Neural progenitor cell (in vitro differentiated cells): Measurements from ENCODE around the gene GTF3C1. TPM values are rescaled to one million over a fixed set of nuclear protein-coding genes. Genes with fewer than 3 reads are reported as not detected.

Experiments
- DNase-seq: peaks from one replicate; pipeline ENCODE4 v3.0.0-alpha.2; 2016; ENCODE audit warnings: low spot score
- H2AFZ ChIP-seq: fragments of 200-600 bp; sonication (generic); replicated peaks from 2 replicates; pipeline ENCODE4 v1.6.1; 2016; ENCODE audit warnings: antibody characterized with exemption
- H3F3A ChIP-seq: fragments of 200-600 bp; sonication (generic); 2 replicates; pipeline ENCODE4 v1.6.1; 2016; ENCODE audit warnings: antibody characterized with exemption, low read depth
- H3K27ac ChIP-seq: fragments of 200-600 bp; sonication (generic); 2 replicates; pipeline ENCODE4 v1.5.1; 2016; ENCODE audit warnings: mild to moderate bottlenecking
- H3K27me3 ChIP-seq: fragments of 200-600 bp; sonication (generic); 2 replicates; pipeline ENCODE4 v1.6.1; 2016; ENCODE audit warnings: mild to moderate bottlenecking, moderate library complexity
- H3K36me3 ChIP-seq: fragments of 200-600 bp; sonication (generic); 2 replicates; pipeline ENCODE4 v1.5.1; 2016
- H3K4me1 ChIP-seq: fragments of 200-600 bp; sonication (generic); 2 replicates; pipeline ENCODE4 v1.6.1; 2016; ENCODE audit warnings: mixed run types
- H3K4me2 ChIP-seq: fragments of 200-600 bp; sonication (generic); 2 replicates; pipeline ENCODE4 v1.6.1; 2016
- H3K4me3 ChIP-seq: fragments of 200-600 bp; sonication (generic); 2 replicates; pipeline ENCODE4 v1.5.1; 2016
- H3K79me2 ChIP-seq: fragments of 200-600 bp; sonication (generic); 2 replicates; pipeline ENCODE4 v1.6.1; 2016; ENCODE audit warnings: low read depth
- H3K9ac ChIP-seq: fragments of 200-600 bp; sonication (generic); 2 replicates; pipeline ENCODE4 v1.6.1; 2016
- H3K9me3 ChIP-seq: fragments of 200-600 bp; sonication (generic); 2 replicates; pipeline ENCODE4 v1.5.1; 2016; ENCODE audit warnings: low read depth
- H4K20me1 ChIP-seq: fragments of 200-600 bp; sonication (generic); 2 replicates; pipeline ENCODE4 v1.6.1; 2016; ENCODE audit warnings: low read depth
- H3K27ac Mint-ChIP-seq: 3 replicates; pipeline ENCODE4 v1.8.0; 2021; ENCODE audit warnings: mixed read lengths
- H3K27me3 Mint-ChIP-seq: 2 replicates; pipeline ENCODE4 v1.8.0; 2022; ENCODE audit warnings: low read depth, mild to moderate bottlenecking, inconsistent platforms, moderate library complexity, mixed read lengths; ENCODE audit not compliant: insufficient read depth
- H3K36me3 Mint-ChIP-seq: 3 replicates; pipeline ENCODE4 v1.8.0; 2021; ENCODE audit warnings: mixed read lengths
- H3K4me1 Mint-ChIP-seq: 3 replicates; pipeline ENCODE4 v1.8.0; 2021; ENCODE audit warnings: mixed read lengths
- H3K4me3 Mint-ChIP-seq: 3 replicates; pipeline ENCODE4 v1.8.0; 2021; ENCODE audit warnings: mild to moderate bottlenecking, moderate library complexity, mixed read lengths
- H3K9me3 Mint-ChIP-seq: 3 replicates; pipeline ENCODE4 v1.8.0; 2020; ENCODE audit warnings: mixed read lengths
- EZH2 ChIP-seq: fragments of 200-600 bp; sonication (generic); IDR thresholded peaks from 2 replicates; pipeline ENCODE4 v1.6.1; 2017; ENCODE audit warnings: antibody characterized with exemption, mild to moderate bottlenecking, moderate library complexity
- EZH2phosphoT487 ChIP-seq: fragments of 200-600 bp; sonication (generic); IDR thresholded peaks from 2 replicates; pipeline ENCODE4 v1.6.1; 2017; ENCODE audit warnings: antibody characterized with exemption
- total RNA-seq: library from RNA; depleted of rRNA; stranded (reverse); fragments of >200 nt; gene quantifications from 2 replicates; pipeline ENCODE4 v1.2.3, GENCODE V29; 2015; ENCODE audit warnings: low replicate concordance
- TF ChIP-seq, protein P1 (sequence below): fragments of 200-600 bp; sonication (generic); IDR thresholded peaks from 2 replicates; pipeline ENCODE4 v1.5.1; 2017; ENCODE audit warnings: antibody characterized with exemption, mild to moderate bottlenecking

Gene GTF3C1
- total RNA-seq, 1 donor from 2014 or later, result 60.9 TPM

DNA sequence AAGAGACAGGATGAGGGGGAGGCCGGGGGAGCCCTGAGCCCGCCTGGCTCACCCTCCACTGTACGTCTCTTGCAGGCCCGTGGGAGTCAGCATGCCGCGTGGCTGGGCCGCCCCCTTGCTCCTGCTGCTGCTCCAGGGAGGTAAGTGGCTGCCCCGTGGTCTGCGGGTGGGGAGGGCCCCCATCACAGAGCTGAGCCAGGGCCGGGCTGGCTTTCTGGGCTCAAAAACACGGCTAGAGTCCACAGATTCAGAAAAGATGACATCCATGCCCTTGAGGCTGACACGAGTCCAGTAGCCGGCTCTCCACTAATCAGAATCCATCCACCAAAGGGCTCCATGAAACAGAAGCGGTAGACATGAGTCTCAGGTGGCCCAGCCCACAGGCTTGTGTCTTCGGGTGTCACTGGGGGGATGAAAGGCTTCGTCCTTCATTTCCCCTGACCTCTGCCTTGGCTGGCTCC, 119.7 kb downstream of the GTF3C1 start:
- Mint-ChIP-seq H3K4me3 (no peak overlapping the region), H3K27me3 (no peaks in the 10 kb centered on the region), H3K36me3 (no peaks in the 10 kb centered on the region), H3K4me1 (peaks cover 3% of the 10 kb centered on the region), H3K9me3 (no peaks in the 10 kb centered on the region), H3K27ac (no peak overlapping the region)
- Histone ChIP-seq H3K27me3 (no peaks in the 10 kb centered on the region), H3K4me3 (no peak overlapping the region), H4K20me1 (no peaks in the 10 kb centered on the region), H3F3A (no peaks in the 10 kb centered on the region), H3K36me3 (no peaks in the 10 kb centered on the region), H3K4me1 (no peaks in the 10 kb centered on the region), H3K27ac (no peak overlapping the region), H2AFZ (no peak overlapping the region), H3K9me3 (no peaks in the 10 kb centered on the region), H3K9ac (no peak overlapping the region), H3K79me2 (no peaks in the 10 kb centered on the region), H3K4me2 (no peak overlapping the region)
- no peak for TF ChIP-seq EZH2phosphoT487
- DNase-seq, result no peak

DNA sequence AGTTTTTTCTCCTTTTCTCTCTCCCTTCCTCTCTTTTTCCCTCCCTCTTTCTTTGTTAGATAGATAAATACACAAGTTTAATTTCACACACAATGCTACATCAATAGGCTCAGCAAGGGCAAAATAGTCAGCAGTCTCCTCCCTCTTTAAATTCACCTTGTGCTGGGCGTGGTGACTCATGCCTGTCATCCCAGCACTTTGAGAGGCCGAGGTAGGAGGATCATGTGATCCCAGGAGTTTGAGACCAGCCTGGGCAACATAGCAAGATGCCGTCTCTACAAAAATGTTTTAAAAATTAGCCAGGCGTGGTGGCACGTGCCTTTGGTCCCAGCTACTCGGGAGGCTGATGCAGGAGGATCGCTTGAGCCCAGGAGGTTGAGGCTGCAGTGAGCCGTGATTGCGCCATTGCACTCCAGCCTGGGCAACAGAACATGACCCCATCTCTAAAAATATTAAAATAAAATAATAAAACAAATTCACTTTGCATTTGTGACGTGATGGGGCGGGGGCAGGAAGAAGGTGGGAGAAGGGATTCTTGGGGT, 120.3 kb downstream of the GTF3C1 start:
- H3K4me3 ChIP-seq, result no peak overlapping the region
- no peak overlapping the region for H3K4me3 Mint-ChIP-seq
- H2AFZ ChIP-seq, result no peak overlapping the region
- no peaks in the 10 kb centered on the region for H3K4me1 ChIP-seq
- no peak overlapping the region for H3K27ac ChIP-seq
- H3K27ac Mint-ChIP-seq, result no peak overlapping the region
- no peaks in the 10 kb centered on the region for H3K27me3 ChIP-seq
- H3F3A ChIP-seq, result no peaks in the 10 kb centered on the region
- no peaks in the 10 kb centered on the region for H3K79me2 ChIP-seq
- H3K36me3 ChIP-seq, result no peaks in the 10 kb centered on the region
- H3K4me1 Mint-ChIP-seq, result peaks cover 3% of the 10 kb centered on the region
- no peaks in the 10 kb centered on the region for H3K27me3 Mint-ChIP-seq
- no peak for TF ChIP-seq EZH2
- no peak for TF ChIP-seq EZH2phosphoT487
- TF ChIP-seq, protein P1, sequence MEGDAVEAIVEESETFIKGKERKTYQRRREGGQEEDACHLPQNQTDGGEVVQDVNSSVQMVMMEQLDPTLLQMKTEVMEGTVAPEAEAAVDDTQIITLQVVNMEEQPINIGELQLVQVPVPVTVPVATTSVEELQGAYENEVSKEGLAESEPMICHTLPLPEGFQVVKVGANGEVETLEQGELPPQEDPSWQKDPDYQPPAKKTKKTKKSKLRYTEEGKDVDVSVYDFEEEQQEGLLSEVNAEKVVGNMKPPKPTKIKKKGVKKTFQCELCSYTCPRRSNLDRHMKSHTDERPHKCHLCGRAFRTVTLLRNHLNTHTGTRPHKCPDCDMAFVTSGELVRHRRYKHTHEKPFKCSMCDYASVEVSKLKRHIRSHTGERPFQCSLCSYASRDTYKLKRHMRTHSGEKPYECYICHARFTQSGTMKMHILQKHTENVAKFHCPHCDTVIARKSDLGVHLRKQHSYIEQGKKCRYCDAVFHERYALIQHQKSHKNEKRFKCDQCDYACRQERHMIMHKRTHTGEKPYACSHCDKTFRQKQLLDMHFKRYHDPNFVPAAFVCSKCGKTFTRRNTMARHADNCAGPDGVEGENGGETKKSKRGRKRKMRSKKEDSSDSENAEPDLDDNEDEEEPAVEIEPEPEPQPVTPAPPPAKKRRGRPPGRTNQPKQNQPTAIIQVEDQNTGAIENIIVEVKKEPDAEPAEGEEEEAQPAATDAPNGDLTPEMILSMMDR, result no peak
- no peak overlapping the region for H3K4me2 ChIP-seq
- no peak overlapping the region for H3K9ac ChIP-seq
- H3K9me3 Mint-ChIP-seq, result no peaks in the 10 kb centered on the region
- no peaks in the 10 kb centered on the region for H3K9me3 ChIP-seq
- no peak for DNase-seq
- H3K36me3 Mint-ChIP-seq, result no peaks in the 10 kb centered on the region
- H4K20me1 ChIP-seq, result no peaks in the 10 kb centered on the region

DNA sequence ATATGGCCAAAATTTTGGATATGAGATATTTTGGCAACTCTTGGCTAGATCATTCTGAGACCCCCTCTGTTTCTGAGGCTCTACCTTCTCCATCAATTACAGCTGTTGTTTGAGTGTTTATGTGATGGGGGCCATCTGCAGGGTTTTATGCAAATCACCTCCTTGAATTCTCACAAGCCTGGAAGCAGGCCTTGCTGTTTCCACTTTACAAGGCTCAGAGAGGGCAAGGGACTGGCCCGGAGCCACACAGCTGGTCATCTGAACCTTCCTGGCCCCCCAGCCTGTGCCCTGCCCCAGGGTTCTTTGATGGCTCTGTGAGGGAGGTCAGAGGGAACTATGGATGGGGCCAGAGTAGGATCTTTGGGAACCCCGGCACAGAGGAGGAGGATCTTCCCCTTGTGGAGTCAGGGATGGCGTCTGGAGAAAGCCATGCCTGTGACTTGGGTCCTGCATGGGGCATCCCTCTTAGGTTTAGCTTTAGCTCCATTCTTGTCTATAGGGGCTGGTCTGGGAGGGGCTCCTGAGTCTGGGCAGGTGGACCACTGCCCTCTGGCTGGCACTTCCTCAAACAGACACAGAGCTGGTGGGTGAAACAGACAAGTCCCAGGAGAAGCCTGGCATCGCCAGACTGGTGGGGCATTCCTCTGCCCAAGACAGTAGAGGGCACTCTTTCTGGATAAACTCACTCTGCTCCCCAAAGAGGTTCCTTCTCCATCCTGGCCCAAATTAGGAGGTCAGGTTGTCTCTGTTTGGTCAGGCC, 121.5 kb downstream of the GTF3C1 start:
- H3K36me3 Mint-ChIP-seq, result no peaks in the 10 kb centered on the region
- Histone ChIP-seq H3K27me3 (no peaks in the 10 kb centered on the region), H3K9me3 (no peaks in the 10 kb centered on the region), H2AFZ (no peak overlapping the region), H3F3A (no peaks in the 10 kb centered on the region), H3K36me3 (no peaks in the 10 kb centered on the region), H3K4me3 (no peak overlapping the region), H4K20me1 (no peaks in the 10 kb centered on the region), H3K27ac (no peak overlapping the region), H3K79me2 (no peaks in the 10 kb centered on the region), H3K9ac (no peak overlapping the region), H3K4me1 (no peaks in the 10 kb centered on the region), H3K4me2 (no peak overlapping the region)
- no peaks in the 10 kb centered on the region for H3K27me3 Mint-ChIP-seq
- DNase-seq, result no peak
- no peak for TF ChIP-seq EZH2phosphoT487
- TF ChIP-seq, protein P1, result peak; percentile 9
- no peak for TF ChIP-seq EZH2
- H3K27ac Mint-ChIP-seq, result no peak overlapping the region
- peaks cover 3% of the 10 kb centered on the region for H3K4me1 Mint-ChIP-seq
- H3K4me3 Mint-ChIP-seq, result no peak overlapping the region
- peaks cover 3% of the 10 kb centered on the region for H3K9me3 Mint-ChIP-seq

DNA sequence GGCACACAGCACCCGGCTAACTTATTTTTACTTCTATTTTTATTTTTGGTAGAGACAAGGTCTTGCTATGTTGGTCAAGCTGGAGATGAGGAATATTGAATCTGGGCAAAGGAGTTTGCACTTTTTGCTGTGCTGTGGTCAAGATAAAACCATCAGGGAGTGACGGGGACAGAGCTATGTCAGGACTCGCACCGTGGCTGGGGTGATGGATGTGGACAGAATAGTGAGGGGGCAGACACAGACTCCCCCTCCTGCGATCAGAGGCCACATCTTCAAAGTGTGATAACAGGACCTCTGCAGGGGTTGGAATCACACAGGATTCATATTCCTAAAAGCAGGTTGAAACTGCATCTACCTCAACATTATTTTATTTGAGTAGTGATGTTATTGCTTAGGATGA, 122.2 kb downstream of the GTF3C1 start:
- H3K27me3 Mint-ChIP-seq, result no peaks in the 10 kb centered on the region
- no peaks in the 10 kb centered on the region for H3K79me2 ChIP-seq
- H2AFZ ChIP-seq, result no peak overlapping the region
- peaks cover 3% of the 10 kb centered on the region for H3K4me1 Mint-ChIP-seq
- H3K9me3 Mint-ChIP-seq, result peaks cover 3% of the 10 kb centered on the region
- H3K9ac ChIP-seq, result no peak overlapping the region
- no peaks in the 10 kb centered on the region for H3K27me3 ChIP-seq
- no peaks in the 10 kb centered on the region for H4K20me1 ChIP-seq
- H3K4me1 ChIP-seq, result no peaks in the 10 kb centered on the region
- no peak overlapping the region for H3K4me3 ChIP-seq
- peaks cover 5% of the 10 kb centered on the region for H3K9me3 ChIP-seq
- DNase-seq, result no peak
- no peak overlapping the region for H3K27ac ChIP-seq
- H3K4me2 ChIP-seq, result no peak overlapping the region
- no peaks in the 10 kb centered on the region for H3K36me3 Mint-ChIP-seq
- no peaks in the 10 kb centered on the region for H3F3A ChIP-seq
- no peak overlapping the region for H3K27ac Mint-ChIP-seq
- H3K36me3 ChIP-seq, result no peaks in the 10 kb centered on the region
- H3K4me3 Mint-ChIP-seq, result no peak overlapping the region
- TF ChIP-seq EZH2, result no peak
